ENCODE data around the gene GSTT2. TPM values are rescaled to one million over a fixed set of nuclear protein-coding genes. Genes with fewer than 3 reads are reported as not detected.

GSTT2 gene
- total and polyA plus RNA-seq, 2 donors (not counting 1 experiment from before 2014, with no cell fraction given) = not detected

DNA sequence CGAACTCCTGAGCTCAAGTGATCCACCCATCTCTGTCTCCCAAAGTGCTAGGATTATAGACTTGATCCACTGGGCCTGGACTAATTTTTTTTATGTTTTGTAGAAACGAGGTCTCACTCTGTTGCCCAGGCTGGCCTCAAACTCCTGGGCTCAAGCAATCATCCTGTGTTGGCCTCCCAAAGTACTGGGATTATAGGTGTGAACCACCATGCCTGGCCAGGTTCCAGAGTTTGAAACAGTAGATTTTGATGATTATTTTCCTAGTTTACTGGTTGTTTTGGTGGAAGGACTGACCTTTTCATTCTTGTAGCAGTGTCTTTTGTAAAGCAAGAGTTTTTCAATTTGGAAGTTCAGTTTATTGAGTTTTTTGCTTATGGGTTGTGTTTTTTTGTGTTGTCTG lies 46.1 kb downstream of the GSTT2 start:
- Mint-ChIP-seq H3K9me3 (ENCODE audit: insufficient read depth) (no peaks in the 10 kb centered on the region), H3K27me3 (no peaks in the 10 kb centered on the region), H3K4me3 (no peak overlapping the region), H3K27ac (no peak overlapping the region), H3K4me1 (peaks cover 18% of the 10 kb centered on the region)
- Histone ChIP-seq H3K4me3 (ENCODE audit: control extremely low read depth in 1 of 5, extremely low read depth in 1 of 5, insufficient read depth in 1 of 5, low read depth in 2 of 5, low read length in 4 of 5) (no peak overlapping the region), H3K4me1 (ENCODE audit: control insufficient read depth in 2 of 2, insufficient read depth in 2 of 2, low read length in 2 of 2) (peaks cover 15% of the 10 kb centered on the region in 2 donors), H3K79me2 (ENCODE audit: control insufficient read depth, insufficient read depth, low read length) (peaks cover 71% of the 10 kb centered on the region), H3K36me3 (replicated peaks in 1 of 2; ENCODE audit: control extremely low read depth in 1 of 2, control insufficient read depth in 1 of 2, extremely low read depth in 1 of 2, insufficient read depth in 2 of 2, low read length in 1 of 2) (peaks cover 0 to 6% of the 10 kb centered on the region in 2 experiments), H3K27me3 (replicated peaks in 1 of 4; ENCODE audit: control extremely low read depth in 1 of 4, control insufficient read depth in 3 of 4, insufficient read depth in 4 of 4, low read length in 3 of 4) (no peaks in the 10 kb centered on the region), H3K9me3 (ENCODE audit: control extremely low read depth in 1 of 3, control insufficient read depth in 2 of 3, insufficient read depth in 1 of 3, low read length in 2 of 3) (no peaks in the 10 kb centered on the region), H3K9ac (ENCODE audit: low read length) (no peak overlapping the region), H4K20me1 (ENCODE audit: control insufficient read depth, insufficient read depth, low read length, poor library complexity, severe bottlenecking) (peaks cover 8% of the 10 kb centered on the region), H2AFZ (ENCODE audit: insufficient read depth, low read depth, low read length, poor library complexity, severe bottlenecking) (no peak overlapping the region), H3K4me2 (replicated peaks; ENCODE audit: low read depth, low read length, poor library complexity, severe bottlenecking) (no peak overlapping the region), H3K27ac (ENCODE audit: low read length in 2 of 2) (no peak overlapping the region)
- no peak for ATAC-seq (ENCODE audit: low read depth)
- TF ChIP-seq, protein P1, sequence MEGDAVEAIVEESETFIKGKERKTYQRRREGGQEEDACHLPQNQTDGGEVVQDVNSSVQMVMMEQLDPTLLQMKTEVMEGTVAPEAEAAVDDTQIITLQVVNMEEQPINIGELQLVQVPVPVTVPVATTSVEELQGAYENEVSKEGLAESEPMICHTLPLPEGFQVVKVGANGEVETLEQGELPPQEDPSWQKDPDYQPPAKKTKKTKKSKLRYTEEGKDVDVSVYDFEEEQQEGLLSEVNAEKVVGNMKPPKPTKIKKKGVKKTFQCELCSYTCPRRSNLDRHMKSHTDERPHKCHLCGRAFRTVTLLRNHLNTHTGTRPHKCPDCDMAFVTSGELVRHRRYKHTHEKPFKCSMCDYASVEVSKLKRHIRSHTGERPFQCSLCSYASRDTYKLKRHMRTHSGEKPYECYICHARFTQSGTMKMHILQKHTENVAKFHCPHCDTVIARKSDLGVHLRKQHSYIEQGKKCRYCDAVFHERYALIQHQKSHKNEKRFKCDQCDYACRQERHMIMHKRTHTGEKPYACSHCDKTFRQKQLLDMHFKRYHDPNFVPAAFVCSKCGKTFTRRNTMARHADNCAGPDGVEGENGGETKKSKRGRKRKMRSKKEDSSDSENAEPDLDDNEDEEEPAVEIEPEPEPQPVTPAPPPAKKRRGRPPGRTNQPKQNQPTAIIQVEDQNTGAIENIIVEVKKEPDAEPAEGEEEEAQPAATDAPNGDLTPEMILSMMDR (IDR thresholded peaks at IDR 0.05) = no peak
- TF ChIP-seq EZH2 (IDR thresholded peaks at IDR 0.05; ENCODE audit: borderline replicate concordance, insufficient read depth, low read depth, low read length, poor library complexity, severe bottlenecking) = no peak
- POLR2A ChIA-PET = no interaction called here
- CTCF ChIA-PET = interaction anchor here (0.8 kb wide), 1 partner anchor 12 kb away, joined by 3 read pairs; no protein-coding TSS in a partner anchor
- intact Hi-C loops (cut with micrococcal nuclease) = no loop called here
- 100% methylated on average over 1 of the region's 2 CpGs for WGBS (ENCODE audit: insufficient coverage)
- no peak for DNase-seq

- Histone ChIP-seq H3K9ac (ENCODE audit: low read length) (no peak overlapping the region), H3K79me2 (ENCODE audit: control insufficient read depth, insufficient read depth, low read length) (peaks cover 72% of the 10 kb centered on the region), H3K27me3 (replicated peaks in 1 of 4; ENCODE audit: control extremely low read depth in 1 of 4, control insufficient read depth in 3 of 4, insufficient read depth in 4 of 4, low read length in 3 of 4) (no peaks in the 10 kb centered on the region), H3K27ac (ENCODE audit: low read length in 2 of 2) (no peak overlapping the region), H3K4me2 (replicated peaks; ENCODE audit: low read depth, low read length, poor library complexity, severe bottlenecking) (no peak overlapping the region), H4K20me1 (ENCODE audit: control insufficient read depth, insufficient read depth, low read length, poor library complexity, severe bottlenecking) (peaks cover 12% of the 10 kb centered on the region), H3K36me3 (replicated peaks in 1 of 2; ENCODE audit: control extremely low read depth in 1 of 2, control insufficient read depth in 1 of 2, extremely low read depth in 1 of 2, insufficient read depth in 2 of 2, low read length in 1 of 2) (peaks cover 0 to 6% of the 10 kb centered on the region in 2 experiments), H3K4me3 (ENCODE audit: control extremely low read depth in 1 of 5, extremely low read depth in 1 of 5, insufficient read depth in 1 of 5, low read depth in 2 of 5, low read length in 4 of 5) (no peak overlapping the region), H3K9me3 (ENCODE audit: control extremely low read depth in 1 of 3, control insufficient read depth in 2 of 3, insufficient read depth in 1 of 3, low read length in 2 of 3) (no peaks in the 10 kb centered on the region), H3K4me1 (ENCODE audit: control insufficient read depth in 2 of 2, insufficient read depth in 2 of 2, low read length in 2 of 2) (peaks cover 15% of the 10 kb centered on the region in 2 donors), H2AFZ (ENCODE audit: insufficient read depth, low read depth, low read length, poor library complexity, severe bottlenecking) (no peak overlapping the region)
- intact Hi-C loops (cut with micrococcal nuclease) = no loop called here
- Mint-ChIP-seq H3K4me1 (peaks cover 18% of the 10 kb centered on the region), H3K9me3 (ENCODE audit: insufficient read depth) (no peaks in the 10 kb centered on the region), H3K27ac (no peak overlapping the region), H3K4me3 (no peak overlapping the region), H3K27me3 (no peaks in the 10 kb centered on the region)
- DNase-seq = no peak
- CTCF ChIA-PET = no interaction called here
- no peak for ATAC-seq (ENCODE audit: low read depth)
- POLR2A ChIA-PET = no interaction called here
- TF ChIP-seq, protein P1 (IDR thresholded peaks at IDR 0.05) = no peak
- no peak for TF ChIP-seq EZH2 (IDR thresholded peaks at IDR 0.05; ENCODE audit: borderline replicate concordance, insufficient read depth, low read depth, low read length, poor library complexity, severe bottlenecking)
- WGBS (ENCODE audit: insufficient coverage) = no CpG with 5 or more reads among the region's 3 CpGs
Observed at GRCh38 chr22:24026733-24027132, 46.8 kb downstream of the GSTT2 start.

Data from B cell (primary cell).